SK-N-MC (cell line): ENCODE measurements around the gene AKAP6.

Experiments
- EZH2 ChIP-seq: fragments of 200-600 bp; sonication (generic); IDR thresholded peaks from one replicate; pipeline ENCODE4 v1.6.1; 2017; ENCODE audit warnings: antibody characterized with exemption
- FOXP2 ChIP-seq: optimal IDR thresholded peaks from 2 replicates; pipeline ENCODE3; 2011; ENCODE audit warnings: mild to moderate bottlenecking, moderate library complexity; ENCODE audit not compliant: insufficient read depth; ENCODE audit errors: extremely low read length, control extremely low read depth
- POLR2AphosphoS5 ChIP-seq: IDR thresholded peaks from 2 replicates; pipeline ENCODE4 v1.6.1; 2012; ENCODE audit warnings: mild to moderate bottlenecking, low read depth, low read length, borderline replicate concordance

- no peak for TF ChIP-seq EZH2
- TF ChIP-seq POLR2AphosphoS5 = no peak
- no peak for TF ChIP-seq FOXP2
Observed at GRCh38 chr14:32823706-32824105, 494.6 kb downstream of the AKAP6 start.
